Muscle of leg (tissue), 11 donors: ENCODE results near the gene KBTBD4. TPM values are rescaled to one million over a fixed set of nuclear protein-coding genes. Genes with fewer than 3 reads are reported as not detected.
"Not testable (repeated sequence)": the region's sequence is repeated elsewhere in the genome, so short reads cannot be mapped to it uniquely, and the experiment has no call there.

Experiments used
- DNase-seq: peaks from one replicate; pipeline ENCODE4 v3.0.0; 2013
- H3K27ac ChIP-seq: one replicate; pipeline ENCODE4 v1.5.1; 2013; ENCODE audit warnings: mild to moderate bottlenecking, low read length, control low read depth
- H3K27me3 ChIP-seq: one replicate; pipeline ENCODE4 v1.6.1; 2013; ENCODE audit warnings: low read length; ENCODE audit not compliant: control insufficient read depth, insufficient read depth
- H3K36me3 ChIP-seq: one replicate; pipeline ENCODE4 v1.6.1; 2013; ENCODE audit warnings: low read length; ENCODE audit not compliant: control insufficient read depth, insufficient read depth
- H3K4me1 ChIP-seq: one replicate; pipeline ENCODE4 v1.6.1; 2013; ENCODE audit warnings: low read length; ENCODE audit not compliant: control insufficient read depth, insufficient read depth
- H3K4me3 ChIP-seq: one replicate; pipeline ENCODE4 v1.5.1; 2013; ENCODE audit warnings: low read length, control low read depth
- H3K9me3 ChIP-seq: replicated peaks from 2 replicates; pipeline ENCODE4 v1.6.1; 2013; ENCODE audit warnings: low read depth, low read length; ENCODE audit not compliant: control insufficient read depth
- WGBS: methylation state at CpG from one replicate; pipeline ENCODE4 v1.1.5; 2013; ENCODE audit warnings: missing lambda C conversion rate; ENCODE audit not compliant: insufficient coverage; 5-methylcytosine and 5-hydroxymethylcytosine counted together
- polyA plus RNA-seq, 8 donors: library from polyadenylated mRNA; unstranded; fragments of 120-200 nt; gene quantifications; one replicate each; pipeline versions ENCODE4 v1.2.1 to v1.2.3, GENCODE V29; 2013; ENCODE audit warnings: inconsistent platforms in 1 of 8, low replicate concordance in 1 of 8; ENCODE audit not compliant: insufficient read length in 8 of 8, insufficient read depth in 1 of 8
- total RNA-seq: library from RNA; stranded (reverse); fragments of 120-200 nt; gene quantifications from one replicate; pipeline ENCODE4 v1.2.4, GENCODE V29; 2013

KBTBD4 gene
- total and polyA plus RNA-seq, 9 donors: 11.8 to 16.5 (median 15.4) TPM

- H3K4me1 ChIP-seq: peaks cover 16% of the 10 kb centered on the region
- H3K27me3 ChIP-seq: no peaks in the 10 kb centered on the region
- H3K9me3 ChIP-seq: no peaks in the 10 kb centered on the region
- WGBS: 97% methylated on average over 4 of the region's 10 CpGs
- no peaks in the 10 kb centered on the region for H3K36me3 ChIP-seq
- H3K27ac ChIP-seq: no peak overlapping the region
- no peak overlapping the region for H3K4me3 ChIP-seq
- no peak for DNase-seq
Measured at GRCh38 chr11:47550288-47551047, 28.3 kb downstream of the KBTBD4 start.

GRCh38 chr11:47546274-47546673, 32.5 kb downstream of the KBTBD4 start:
- DNase-seq: not testable (repeated sequence)
- WGBS: 100% methylated on average over 3 of the region's 7 CpGs

GRCh38 chr11:47545298-47545697, 33.5 kb downstream of the KBTBD4 start:
- H3K4me3 ChIP-seq: no peak overlapping the region
- DNase-seq: no peak
- WGBS: no CpG with 5 or more reads among the region's 6 CpGs
- H3K27me3 ChIP-seq: no peaks in the 10 kb centered on the region
- no peaks in the 10 kb centered on the region for H3K36me3 ChIP-seq
- H3K4me1 ChIP-seq: peaks cover 2% of the 10 kb centered on the region
- no peaks in the 10 kb centered on the region for H3K9me3 ChIP-seq
- no peak overlapping the region for H3K27ac ChIP-seq

More at GRCh38 chr11:47546274-47546673, 32.5 kb downstream of the KBTBD4 start:
- H3K4me1 ChIP-seq, H3K36me3 ChIP-seq, H3K27ac ChIP-seq, H3K4me3 ChIP-seq, H3K27me3 ChIP-seq, H3K9me3 ChIP-seq: not testable (repeated sequence)

GRCh38 chr11:47541070-47541469, 37.7 kb downstream of the KBTBD4 start:
- H3K9me3 ChIP-seq: no peaks in the 10 kb centered on the region
- peaks cover under 1% of the 10 kb centered on the region for H3K36me3 ChIP-seq
- DNase-seq: no peak
- H3K27me3 ChIP-seq: no peaks in the 10 kb centered on the region
- no peak overlapping the region for H3K27ac ChIP-seq
- H3K4me3 ChIP-seq: no peak overlapping the region
- WGBS: 100% methylated on average over 1 of the region's 2 CpGs
- peaks cover 7% of the 10 kb centered on the region for H3K4me1 ChIP-seq

- H3K4me1 ChIP-seq: peaks cover 7% of the 10 kb centered on the region
- no peak overlapping the region for H3K27ac ChIP-seq
- no peaks in the 10 kb centered on the region for H3K27me3 ChIP-seq
- no peak overlapping the region for H3K4me3 ChIP-seq
- peaks cover 3% of the 10 kb centered on the region for H3K36me3 ChIP-seq
- H3K9me3 ChIP-seq: no peaks in the 10 kb centered on the region
- DNase-seq: no peak
- WGBS: no CpG with 5 or more reads among the region's 2 CpGs
Measured at GRCh38 chr11:47539681-47540039, 39.1 kb downstream of the KBTBD4 start.

GRCh38 chr11:47538741-47539565, 39.8 kb downstream of the KBTBD4 start:
- no peaks in the 10 kb centered on the region for H3K27me3 ChIP-seq
- no peak for DNase-seq
- no peaks in the 10 kb centered on the region for H3K9me3 ChIP-seq
- WGBS: 87% methylated on average over 5 of the region's 10 CpGs
- peaks cover 3% of the 10 kb centered on the region for H3K36me3 ChIP-seq
- no peak overlapping the region for H3K4me3 ChIP-seq
- peaks cover 7% of the 10 kb centered on the region for H3K4me1 ChIP-seq
- peak overlapping the region; percentile 44 for H3K27ac ChIP-seq

GRCh38 chr11:47536915-47537314, 41.9 kb downstream of the KBTBD4 start:
- DNase-seq: peak; percentile 86
- peaks cover 3% of the 10 kb centered on the region for H3K36me3 ChIP-seq
- no peak overlapping the region for H3K27ac ChIP-seq
- H3K9me3 ChIP-seq: no peaks in the 10 kb centered on the region
- no peak overlapping the region for H3K4me3 ChIP-seq
- no CpG with 5 or more reads among the region's 3 CpGs for WGBS
- H3K4me1 ChIP-seq: peaks cover 7% of the 10 kb centered on the region
- H3K27me3 ChIP-seq: no peaks in the 10 kb centered on the region

GRCh38 chr11:47534704-47535251, 44.0 kb downstream of the KBTBD4 start:
- H3K36me3 ChIP-seq: peaks cover 9% of the 10 kb centered on the region
- H3K4me1 ChIP-seq: peaks cover 2% of the 10 kb centered on the region
- no peaks in the 10 kb centered on the region for H3K27me3 ChIP-seq
- no peaks in the 10 kb centered on the region for H3K9me3 ChIP-seq
- no peak overlapping the region for H3K27ac ChIP-seq
- DNase-seq: no peak
- H3K4me3 ChIP-seq: no peak overlapping the region
- 67% methylated on average over 1 of the region's 4 CpGs for WGBS

- Histone ChIP-seq H3K27ac (no peak overlapping the region), H3K27me3 (no peaks in the 10 kb centered on the region), H3K9me3 (no peaks in the 10 kb centered on the region), H3K36me3 (peaks cover 9% of the 10 kb centered on the region), H3K4me3 (no peak overlapping the region), H3K4me1 (no peaks in the 10 kb centered on the region)
- no CpG with 5 or more reads among the region's 2 CpGs for WGBS
- no peak for DNase-seq
Measured at GRCh38 chr11:47533690-47534151, 45.0 kb downstream of the KBTBD4 start.

- Histone ChIP-seq H3K4me3 (no peak overlapping the region), H3K36me3 (peaks cover 9% of the 10 kb centered on the region), H3K27me3 (no peaks in the 10 kb centered on the region), H3K27ac (no peak overlapping the region), H3K9me3 (no peaks in the 10 kb centered on the region), H3K4me1 (no peaks in the 10 kb centered on the region)
- 100% methylated on average over 1 of the region's 2 CpGs for WGBS
- DNase-seq: no peak
Measured at GRCh38 chr11:47532597-47533213, 46.1 kb downstream of the KBTBD4 start.
